Calu3 (cell line): Measurements from ENCODE around the gene SCN5A. TPM values are rescaled to one million over a fixed set of nuclear protein-coding genes. Genes with fewer than 3 reads are reported as not detected.

Experiments
- BruUV-seq: library from RNA; stranded (reverse); fragments of 400-500 nt; replicated peaks from 2 replicates; lab custom pipeline; 2021; lab: Mats Ljungman, UMichigan
- CTCF ChIA-PET: fragments of 300-600 bp; sonication (Branson Sonifier 250); formaldehyde crosslinking; loops from one replicate; lab custom pipeline; 2022; ENCODE audit warnings: antibody characterized with exemption; lab: Charles Lee
- DNase-seq: peaks from one replicate; pipeline ENCODE4 v3.0.0; 2022
- H3K27ac Mint-ChIP-seq: one replicate; pipeline ENCODE4 v1.8.0; 2022; ENCODE audit warnings: mixed read lengths; ENCODE audit not compliant: unreplicated experiment
- H3K27me3 Mint-ChIP-seq: one replicate; pipeline ENCODE4 v1.8.0; 2022; ENCODE audit warnings: mixed read lengths; ENCODE audit not compliant: unreplicated experiment
- H3K36me3 Mint-ChIP-seq: one replicate; pipeline ENCODE4 v1.8.0; 2022; ENCODE audit warnings: mild to moderate bottlenecking, moderate library complexity, mixed read lengths; ENCODE audit not compliant: insufficient read depth, unreplicated experiment
- H3K4me1 Mint-ChIP-seq: one replicate; pipeline ENCODE4 v1.8.0; 2022; ENCODE audit warnings: mild to moderate bottlenecking, low read depth, mixed read lengths; ENCODE audit not compliant: unreplicated experiment
- H3K4me3 Mint-ChIP-seq: one replicate; pipeline ENCODE4 v1.8.0; 2022; ENCODE audit warnings: mild to moderate bottlenecking, low read depth, moderate library complexity, mixed read lengths; ENCODE audit not compliant: unreplicated experiment
- H3K9me3 Mint-ChIP-seq: one replicate; pipeline ENCODE4 v1.8.0; 2022; ENCODE audit warnings: low read depth, mixed read lengths; ENCODE audit not compliant: unreplicated experiment
- intact Hi-C: fragments of 100-400 bp; cut with micrococcal nuclease; formaldehyde crosslinking; loops from one replicate; pipeline ENCODE4 v1.10.0; 2022; ENCODE audit not compliant: unreplicated experiment
- total RNA-seq: library from RNA; stranded (reverse); gene quantifications from 2 replicates; pipeline ENCODE4 v1.2.3, GENCODE V29; 2022
- TF ChIP-seq, protein P1 (sequence below): fragments of 200-600 bp; IDR thresholded peaks from one replicate; pipeline ENCODE4 v1.8.0; 2022; ENCODE audit warnings: antibody characterized with exemption; ENCODE audit not compliant: unreplicated experiment

Gene SCN5A
- total RNA-seq, 1 experiment from 2014 or later: 0.61 TPM

DNA sequence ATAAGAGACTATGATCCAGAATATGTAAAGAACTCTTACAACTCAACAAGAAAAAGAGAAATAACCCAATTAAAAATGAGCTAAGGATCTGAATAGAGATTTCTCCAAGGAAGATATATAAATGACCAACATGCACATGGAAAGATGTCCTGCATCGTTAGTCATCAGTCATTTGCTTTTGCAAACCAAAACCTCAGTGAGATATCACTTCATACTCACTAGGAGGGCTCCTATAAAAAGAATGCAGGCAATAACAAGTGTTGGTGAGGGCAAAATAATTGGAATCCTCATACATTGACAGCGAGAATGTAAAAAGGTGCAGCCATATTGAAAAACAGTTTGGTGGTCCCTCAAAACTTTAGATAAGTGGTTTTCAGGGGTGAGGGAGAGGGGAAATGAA lies 96.4 kb downstream of the SCN5A start:
- Mint-ChIP-seq H3K36me3 (no peaks in the 10 kb centered on the region), H3K4me3 (no peak overlapping the region), H3K27me3 (peaks cover 73% of the 10 kb centered on the region), H3K27ac (no peak overlapping the region), H3K9me3 (peaks cover 6% of the 10 kb centered on the region), H3K4me1 (no peaks in the 10 kb centered on the region)
- CTCF ChIA-PET: no interaction called here
- intact Hi-C loops: no loop called here
- TF ChIP-seq, protein P1, sequence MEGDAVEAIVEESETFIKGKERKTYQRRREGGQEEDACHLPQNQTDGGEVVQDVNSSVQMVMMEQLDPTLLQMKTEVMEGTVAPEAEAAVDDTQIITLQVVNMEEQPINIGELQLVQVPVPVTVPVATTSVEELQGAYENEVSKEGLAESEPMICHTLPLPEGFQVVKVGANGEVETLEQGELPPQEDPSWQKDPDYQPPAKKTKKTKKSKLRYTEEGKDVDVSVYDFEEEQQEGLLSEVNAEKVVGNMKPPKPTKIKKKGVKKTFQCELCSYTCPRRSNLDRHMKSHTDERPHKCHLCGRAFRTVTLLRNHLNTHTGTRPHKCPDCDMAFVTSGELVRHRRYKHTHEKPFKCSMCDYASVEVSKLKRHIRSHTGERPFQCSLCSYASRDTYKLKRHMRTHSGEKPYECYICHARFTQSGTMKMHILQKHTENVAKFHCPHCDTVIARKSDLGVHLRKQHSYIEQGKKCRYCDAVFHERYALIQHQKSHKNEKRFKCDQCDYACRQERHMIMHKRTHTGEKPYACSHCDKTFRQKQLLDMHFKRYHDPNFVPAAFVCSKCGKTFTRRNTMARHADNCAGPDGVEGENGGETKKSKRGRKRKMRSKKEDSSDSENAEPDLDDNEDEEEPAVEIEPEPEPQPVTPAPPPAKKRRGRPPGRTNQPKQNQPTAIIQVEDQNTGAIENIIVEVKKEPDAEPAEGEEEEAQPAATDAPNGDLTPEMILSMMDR: no peak
- DNase-seq: no peak
- no TSS peak for BruUV-seq

- peaks cover 66% of the 10 kb centered on the region for H3K27me3 Mint-ChIP-seq
- no peak overlapping the region for H3K4me3 Mint-ChIP-seq
- H3K27ac Mint-ChIP-seq: no peak overlapping the region
- peaks cover 6% of the 10 kb centered on the region for H3K9me3 Mint-ChIP-seq
- CTCF ChIA-PET: no interaction called here
- BruUV-seq: no TSS peak
- H3K36me3 Mint-ChIP-seq: no peaks in the 10 kb centered on the region
- no peak for DNase-seq
- intact Hi-C loops: no loop called here
- TF ChIP-seq, protein P1: no peak
- no peaks in the 10 kb centered on the region for H3K4me1 Mint-ChIP-seq
Measured at GRCh38 chr3:38552364-38552763, 97.1 kb downstream of the SCN5A start.

GRCh38 chr3:38551026-38551832 lies 98.3 kb downstream of the SCN5A start:
- peaks cover 60% of the 10 kb centered on the region for H3K27me3 Mint-ChIP-seq
- no peak overlapping the region for H3K4me3 Mint-ChIP-seq
- no peak for DNase-seq
- H3K36me3 Mint-ChIP-seq: no peaks in the 10 kb centered on the region
- intact Hi-C loops: no loop called here
- no peak overlapping the region for H3K27ac Mint-ChIP-seq
- CTCF ChIA-PET: no interaction called here
- no peaks in the 10 kb centered on the region for H3K4me1 Mint-ChIP-seq
- H3K9me3 Mint-ChIP-seq: peaks cover 6% of the 10 kb centered on the region
- TF ChIP-seq, protein P1: no peak
- BruUV-seq: no TSS peak

DNA sequence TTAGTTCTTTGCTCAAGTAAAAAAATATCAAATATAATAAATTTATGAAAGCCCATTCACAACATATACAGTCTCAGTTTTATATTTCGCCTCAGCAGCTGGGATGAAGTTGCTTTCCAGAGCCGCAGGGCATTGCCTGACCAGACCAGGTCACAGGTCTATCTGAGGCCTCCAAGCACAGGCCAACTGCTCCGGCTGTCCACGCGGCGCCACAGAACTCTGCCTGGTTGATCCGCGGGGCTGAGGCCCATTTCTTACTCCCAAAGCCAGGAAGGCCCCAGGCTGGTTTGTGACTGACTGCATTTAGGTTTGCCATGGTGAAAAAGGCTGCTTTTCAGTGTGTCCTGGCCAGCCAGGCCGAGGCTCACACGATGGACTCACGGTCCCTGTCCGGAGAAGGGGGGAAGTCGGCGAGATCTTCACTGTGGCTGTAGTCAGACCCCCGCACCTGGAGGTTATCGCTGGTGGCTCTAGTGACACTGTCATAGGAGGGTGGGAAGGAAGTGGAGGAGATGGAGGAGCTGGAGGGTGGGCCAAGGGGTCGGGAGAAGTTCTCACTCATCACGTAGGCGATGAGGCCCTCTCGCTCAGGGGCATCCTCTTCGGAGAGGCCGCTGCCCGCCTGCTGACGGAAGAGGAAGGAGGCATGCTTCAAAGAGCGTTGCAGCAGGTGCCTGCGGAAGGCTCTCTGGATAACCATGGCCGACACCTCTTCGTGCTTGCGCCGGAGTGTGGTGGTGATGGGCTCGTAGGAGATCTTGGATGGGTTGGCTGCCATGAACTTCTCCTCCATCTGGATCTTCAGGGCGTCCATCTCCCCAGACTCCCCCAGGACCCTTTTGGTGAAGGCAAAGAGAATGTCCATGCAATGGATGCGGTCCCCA lies 99.3 kb downstream of the SCN5A start:
- no peak overlapping the region for H3K4me3 Mint-ChIP-seq
- TF ChIP-seq, protein P1: no peak
- H3K27ac Mint-ChIP-seq: no peak overlapping the region
- CTCF ChIA-PET: no interaction called here
- BruUV-seq: no TSS peak
- H3K36me3 Mint-ChIP-seq: no peaks in the 10 kb centered on the region
- peaks cover 60% of the 10 kb centered on the region for H3K27me3 Mint-ChIP-seq
- no peak for DNase-seq
- intact Hi-C loops: no loop called here
- peaks cover 6% of the 10 kb centered on the region for H3K9me3 Mint-ChIP-seq
- H3K4me1 Mint-ChIP-seq: no peaks in the 10 kb centered on the region
